DMS153 (cell line): ENCODE results near the gene KAT7.

ENCODE experiments used
- DNase-seq: peaks from one replicate; lab custom pipeline; 2025; lab: John Stamatoyannopoulos, UW

The KAT7 gene

GRCh38 chr17:49842846-49843245 lies 54.4 kb downstream of the KAT7 start:
- no peak for DNase-seq

- no peak for DNase-seq
Observed at GRCh38 chr17:49843774-49844350, 55.4 kb downstream of the KAT7 start.

- DNase-seq, result no peak
Observed at GRCh38 chr17:49845321-49845720, 56.8 kb downstream of the KAT7 start.

DNA sequence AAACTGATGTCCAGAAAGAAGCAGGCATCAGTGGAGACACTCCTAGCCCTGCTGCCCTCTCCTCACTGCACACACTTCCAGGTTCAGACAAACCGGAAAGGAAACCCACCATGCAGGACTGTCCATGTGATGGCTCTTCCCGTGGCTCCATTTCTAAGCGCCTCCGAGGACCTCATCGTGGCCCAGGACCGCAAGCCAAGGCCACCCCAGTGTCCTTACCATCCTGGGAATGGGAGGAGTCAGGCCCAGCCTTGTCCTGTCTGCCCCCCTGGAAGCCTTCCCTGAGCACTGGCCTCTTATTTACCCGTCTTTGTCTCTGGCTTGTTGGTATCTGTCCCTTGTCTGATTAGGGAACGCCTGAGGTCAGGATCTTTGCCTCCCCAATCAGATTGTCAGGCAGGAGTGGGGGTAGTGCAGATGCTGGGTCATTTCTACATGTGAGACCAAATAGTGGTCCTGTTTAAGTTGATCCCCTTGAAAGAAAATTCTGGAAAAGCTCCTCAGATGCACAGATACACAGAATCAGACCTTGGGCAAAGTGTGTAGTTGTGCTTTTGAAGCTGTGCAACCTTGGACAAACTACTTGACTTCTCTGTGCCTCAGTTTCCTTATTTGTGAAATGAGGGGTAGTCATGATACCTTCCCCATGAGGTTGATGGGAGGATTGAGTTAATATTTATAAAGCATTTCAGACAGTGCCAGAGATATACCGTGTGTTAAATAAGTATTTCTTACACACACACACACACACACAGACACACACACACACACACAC lies 58.6 kb downstream of the KAT7 start:
- DNase-seq, result no peak

DNA sequence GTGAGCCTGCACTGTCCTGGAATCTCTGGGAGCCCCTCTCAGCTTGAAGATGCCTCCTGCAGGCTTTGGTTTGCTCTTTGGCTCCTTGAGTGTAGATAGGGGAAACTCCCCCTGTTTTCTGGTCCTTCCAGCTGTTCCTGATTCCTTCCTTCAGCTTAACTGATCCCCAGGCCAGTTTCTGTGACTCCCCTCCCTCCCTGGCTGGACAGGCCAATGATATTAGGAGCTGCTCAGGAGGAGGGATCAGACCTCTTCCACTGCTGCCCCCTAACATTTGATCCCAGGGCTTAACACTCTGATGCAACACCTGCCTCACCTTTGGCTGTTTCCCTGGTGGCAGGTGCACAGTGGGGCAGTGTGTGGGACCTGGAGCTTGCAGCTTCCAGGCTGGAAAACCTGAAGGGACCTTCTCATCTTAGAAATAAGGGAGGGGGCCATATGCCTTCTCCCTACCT lies 59.6 kb downstream of the KAT7 start, which contains the start of gene TAC4:
Gene TAC4 (minus strand): TSS at position 51 of the 455 bp plus-strand sequence. CDS start 52 bp downstream, outside the sequence.
- no peak for DNase-seq

DNA sequence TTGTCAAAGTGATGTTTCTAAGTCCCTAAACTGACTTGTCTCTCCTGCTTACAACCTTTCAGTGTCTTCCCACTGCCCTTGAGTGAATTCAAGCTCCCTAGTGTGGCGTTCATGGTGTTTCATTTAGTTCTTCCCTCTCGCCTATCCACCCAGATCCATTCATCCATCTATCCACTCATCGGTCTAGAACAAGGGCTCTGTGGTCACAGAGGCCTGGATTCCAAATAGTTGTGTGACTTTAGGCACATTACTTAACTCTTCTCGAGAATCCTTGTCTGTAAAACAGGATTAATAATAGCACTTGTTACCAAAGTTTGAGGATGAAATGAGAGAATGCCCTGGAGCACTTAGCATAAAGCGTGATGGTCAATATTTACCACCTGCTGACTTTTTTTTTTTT lies 60.3 kb downstream of the KAT7 start:
- no peak for DNase-seq

DNA sequence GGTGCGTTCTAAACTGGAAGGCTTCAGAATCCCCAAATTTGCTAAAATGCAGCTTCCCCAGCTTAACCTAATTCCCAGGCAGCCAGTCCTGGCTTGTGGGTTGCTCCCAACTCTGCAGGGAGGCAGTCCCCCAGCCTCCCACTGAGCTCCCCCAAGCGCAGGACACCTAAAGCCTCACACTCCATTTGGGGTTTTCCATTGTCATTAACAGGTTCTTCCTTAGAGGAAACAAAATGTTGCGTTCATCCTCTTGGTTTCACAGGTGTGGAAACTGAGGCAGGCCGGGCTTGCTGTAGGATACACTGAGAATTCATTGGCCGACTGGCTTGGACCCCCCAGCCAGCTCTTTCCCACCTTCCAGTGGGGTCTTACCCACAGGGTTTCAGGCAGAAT lies 61.7 kb downstream of the KAT7 start:
- no peak for DNase-seq

- DNase-seq, result no peak
Observed at GRCh38 chr17:49850772-49851386, 62.4 kb downstream of the KAT7 start.

GRCh38 chr17:49851387-49852291 lies 63.2 kb downstream of the KAT7 start:
- DNase-seq, result no peak

DNA sequence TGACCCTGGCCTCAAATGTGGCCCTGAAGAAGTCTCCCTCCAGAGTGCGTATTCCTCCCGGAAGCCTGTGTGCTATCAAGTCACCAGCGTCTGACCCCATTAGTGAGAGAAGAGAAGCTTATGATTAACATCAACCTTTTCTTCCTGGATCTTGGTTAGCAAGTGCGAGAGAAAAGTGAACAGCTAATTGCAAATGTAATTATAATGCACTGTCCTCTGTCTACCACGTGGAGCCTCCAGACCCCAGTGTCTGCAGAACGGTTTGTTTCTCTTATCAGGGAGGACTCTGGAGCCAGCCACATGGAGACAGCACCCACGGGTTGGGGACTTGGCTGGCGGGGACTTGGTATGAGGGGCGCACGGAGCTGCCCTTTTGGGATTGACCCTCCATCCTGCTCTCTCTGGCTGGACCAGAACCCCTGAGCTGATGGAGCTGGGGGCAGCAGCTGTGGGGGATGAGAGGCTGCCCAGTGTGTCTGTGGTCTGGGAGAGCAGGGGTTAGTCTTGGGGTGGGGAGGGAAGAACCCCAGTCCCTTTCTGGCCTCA lies 65.1 kb downstream of the KAT7 start:
- no peak for DNase-seq

DNA sequence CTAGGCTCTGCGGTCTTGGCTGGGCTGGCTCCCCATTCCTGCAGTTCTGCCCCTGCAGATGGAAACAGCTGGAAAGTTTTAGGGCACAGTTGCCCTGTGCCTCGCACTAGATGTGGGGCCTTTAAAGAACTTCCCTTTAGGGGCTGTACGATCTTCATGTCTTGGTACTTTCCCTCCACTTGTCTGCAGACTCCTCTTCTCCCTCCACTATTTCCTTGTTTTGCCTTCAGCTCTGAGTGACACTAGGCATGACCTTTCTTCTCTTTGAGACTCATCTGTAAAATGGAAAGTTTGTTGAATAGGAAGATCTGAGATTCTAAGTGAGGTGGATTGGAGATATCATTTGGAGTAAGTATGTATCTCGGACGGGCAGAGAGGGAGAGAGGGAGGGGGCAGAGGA lies 65.6 kb downstream of the KAT7 start:
- no peak for DNase-seq

GRCh38 chr17:49858796-49859195 lies 70.3 kb downstream of the KAT7 start:
- DNase-seq, result no peak

GRCh38 chr17:49859991-49860953 lies 71.8 kb downstream of the KAT7 start:
- peak; percentile 30 for DNase-seq

DNA sequence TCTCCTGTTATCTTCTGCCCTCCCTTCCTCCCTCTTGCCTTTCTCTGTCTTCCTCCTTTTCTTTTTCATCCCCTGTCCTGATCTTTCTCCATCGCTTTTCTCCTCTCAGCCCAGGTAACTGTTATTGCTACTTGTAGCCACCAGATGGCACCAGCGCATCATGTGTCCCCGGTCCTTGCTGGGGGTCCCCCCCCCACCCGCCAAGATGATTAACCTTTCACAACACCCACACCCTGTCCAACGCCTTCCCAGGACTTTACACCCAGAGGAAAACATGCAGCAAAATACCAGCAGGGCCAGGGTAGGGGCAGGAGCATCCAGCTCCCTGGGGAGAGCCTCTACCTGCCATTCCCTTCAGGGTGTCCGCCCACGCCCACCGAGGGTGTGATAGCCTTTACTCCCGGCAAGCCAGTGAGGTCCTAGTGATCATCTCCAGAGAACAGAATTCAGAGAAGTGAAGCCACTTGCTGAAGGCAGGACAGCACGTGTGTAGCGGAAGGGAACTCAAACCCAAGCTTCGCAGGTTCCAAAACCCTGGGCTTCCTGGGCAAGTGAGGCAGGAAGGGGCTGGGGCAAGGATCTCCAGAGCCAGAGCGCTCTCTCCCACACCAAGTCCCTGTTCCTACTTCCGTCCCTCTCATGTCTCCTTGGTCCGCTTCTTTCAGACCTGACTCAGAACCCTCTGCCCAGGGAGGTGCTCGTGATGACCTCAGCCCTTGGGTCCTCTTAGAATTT lies 72.8 kb downstream of the KAT7 start:
- peak; percentile 7 for DNase-seq

DNA sequence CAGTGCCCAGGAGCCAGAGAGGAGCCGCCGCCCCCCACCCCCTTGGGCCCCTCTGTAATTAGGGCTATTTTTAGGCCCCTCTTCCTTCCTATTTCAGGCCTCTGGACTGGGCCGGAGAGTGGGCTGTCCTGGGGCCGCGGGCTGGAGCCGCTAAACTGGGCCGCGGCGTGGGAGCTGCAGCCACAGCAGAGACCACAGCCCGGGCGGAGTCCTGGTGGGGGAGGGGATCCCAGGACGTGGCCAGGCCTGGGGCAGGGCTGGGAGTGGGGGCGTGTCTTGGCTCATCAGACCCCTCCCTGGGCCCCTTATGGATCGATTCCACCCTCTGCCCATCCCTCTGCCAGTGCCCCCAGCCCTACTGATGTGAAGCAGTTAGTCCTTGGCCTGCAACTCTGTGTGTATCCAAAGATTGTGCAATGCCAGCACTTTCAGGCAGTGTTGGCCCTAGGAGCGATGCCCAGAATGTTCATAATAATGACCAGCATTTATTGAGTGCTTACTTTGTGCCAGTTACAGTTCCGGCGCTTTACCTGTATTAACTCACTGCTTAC lies 74.4 kb downstream of the KAT7 start:
- no peak for DNase-seq

DNA sequence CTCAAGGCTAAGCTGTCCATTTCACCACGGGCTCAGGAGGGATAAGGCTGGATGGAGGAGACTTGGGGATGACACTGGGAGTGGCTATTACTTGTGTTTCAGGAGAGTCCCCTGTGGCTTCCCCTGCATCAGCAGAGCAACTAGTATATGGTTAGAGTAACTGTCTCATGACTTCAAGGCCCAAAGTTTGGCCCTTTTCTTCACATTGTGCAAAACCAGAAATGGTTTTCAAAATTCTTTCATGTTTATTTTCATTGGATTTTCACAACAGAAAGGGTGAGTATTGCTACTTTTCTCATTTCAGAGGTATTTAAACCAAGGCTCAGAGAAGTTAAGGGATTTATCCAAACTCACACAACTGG lies 77.5 kb downstream of the KAT7 start:
- no peak for DNase-seq

DNA sequence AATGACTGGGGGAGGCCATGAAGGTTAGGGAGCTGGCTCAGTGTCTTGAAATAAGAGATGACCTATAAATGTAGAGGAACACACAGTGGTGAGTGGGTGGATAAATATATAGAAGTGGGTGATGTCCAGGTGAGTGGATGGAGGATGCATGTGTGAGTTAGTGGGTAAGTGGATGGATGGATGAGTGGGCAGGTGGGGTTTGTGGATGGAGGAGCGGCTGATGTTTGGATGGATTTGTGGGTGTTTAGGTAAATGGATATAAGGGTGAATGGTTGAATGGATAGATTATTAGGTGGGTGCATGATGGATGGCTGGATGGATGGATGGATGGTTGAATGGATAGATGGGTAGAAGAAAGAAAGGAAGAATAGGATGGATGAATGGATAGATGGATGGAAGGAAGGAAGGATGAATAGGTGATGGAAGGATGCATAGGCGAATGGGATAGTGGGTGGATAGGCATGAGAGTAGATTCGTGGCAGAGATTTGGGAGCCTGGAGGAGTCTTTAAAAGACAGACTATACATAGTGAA lies 78.5 kb downstream of the KAT7 start:
- no peak for DNase-seq

DNA sequence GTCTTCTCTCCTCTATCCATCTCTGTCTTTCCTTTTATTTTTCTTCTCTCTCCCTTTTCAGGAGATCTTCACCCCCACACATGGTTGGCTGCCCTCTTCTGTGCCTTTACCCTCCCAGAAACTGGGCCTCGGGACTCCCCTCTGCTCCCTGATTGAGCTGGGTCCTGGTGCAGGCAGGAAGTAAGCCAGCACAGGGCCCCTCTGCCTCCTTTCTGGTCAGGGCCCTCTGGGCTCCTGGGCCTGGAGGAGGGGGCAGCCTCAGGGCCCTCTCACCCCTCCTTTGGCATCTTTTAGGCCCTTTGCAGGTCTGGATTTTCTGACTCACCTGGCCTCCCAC lies 80.5 kb downstream of the KAT7 start:
- DNase-seq, result no peak

DNA sequence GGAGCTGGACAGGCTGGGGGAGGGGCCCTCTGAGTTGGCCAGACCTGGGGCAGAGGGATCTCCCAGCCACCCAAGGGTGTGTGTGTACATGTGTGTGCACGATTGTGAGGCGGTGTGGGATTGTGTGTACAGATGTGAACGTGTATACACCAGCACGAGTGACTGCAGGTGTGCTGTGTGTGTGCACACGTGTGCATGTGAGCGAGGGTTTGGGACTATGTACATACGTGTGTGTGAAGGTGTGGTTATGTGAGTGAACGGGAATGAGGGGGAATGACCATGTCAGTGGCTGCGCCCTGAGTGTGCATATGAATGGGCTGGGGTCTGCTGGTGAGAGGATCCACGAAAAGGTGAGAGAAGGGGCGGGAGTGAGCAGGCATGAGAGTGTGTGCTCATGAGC lies 81.8 kb downstream of the KAT7 start:
- DNase-seq, result no peak

- DNase-seq, result no peak
Observed at GRCh38 chr17:49871211-49871610, 82.7 kb downstream of the KAT7 start.
